SU-DHL-6 (cell line): ENCODE data around the gene DENND5B.

Source experiments
- CTCF ChIP-seq: fragments of 200-600 bp; sonication (generic); IDR thresholded peaks from one replicate; pipeline ENCODE4 v1.5.1; 2017; ENCODE audit warnings: antibody characterized with exemption, mild to moderate bottlenecking, low read length, moderate library complexity; ENCODE audit not compliant: insufficient read depth, poor library complexity, severe bottlenecking
- EZH2phosphoT487 ChIP-seq: fragments of 200-600 bp; sonication (generic), shearing (Covaris generic); conservative IDR thresholded peaks from 2 replicates; pipeline ENCODE4 v1.6.1; 2018; ENCODE audit warnings: mild to moderate bottlenecking, antibody characterized with exemption, low read length, moderate library complexity, mixed read lengths

GRCh38 chr12:31588976-31589375, 2.0 kb downstream of the DENND5B start:
- TF ChIP-seq CTCF (no peak), EZH2phosphoT487 (no peak)
